Chondrocyte (in vitro differentiated cells): Measurements from ENCODE around the gene KLHL26. TPM values are rescaled to one million over a fixed set of nuclear protein-coding genes. Genes with fewer than 3 reads are reported as not detected.
A peak's percentile ranks its signal among the peaks of the same experiment; 100 is the strongest.

ENCODE experiments used
- DNase-seq: peaks from one replicate; pipeline ENCODE4 v3.0.0; 2021; ENCODE audit warnings: mixed read lengths, low spot score
- H3K27ac Mint-ChIP-seq: one replicate; pipeline ENCODE4 v1.8.0; 2021; ENCODE audit warnings: mild to moderate bottlenecking, moderate library complexity, mixed read lengths; ENCODE audit not compliant: unreplicated experiment
- H3K27me3 Mint-ChIP-seq: 2 replicates; pipeline ENCODE4 v1.8.0; 2021; ENCODE audit warnings: low read depth, mixed read lengths
- H3K36me3 Mint-ChIP-seq: 2 replicates; pipeline ENCODE4 v1.8.0; 2021; ENCODE audit warnings: low read depth, mixed read lengths
- H3K4me1 Mint-ChIP-seq: 2 replicates; pipeline ENCODE4 v1.8.0; 2021; ENCODE audit warnings: low read depth, mild to moderate bottlenecking, mixed read lengths
- H3K4me3 Mint-ChIP-seq: one replicate; pipeline ENCODE4 v1.8.0; 2021; ENCODE audit warnings: mild to moderate bottlenecking, moderate library complexity, mixed read lengths; ENCODE audit not compliant: unreplicated experiment
- H3K9me3 Mint-ChIP-seq: 2 replicates; pipeline ENCODE4 v1.8.0; 2021; ENCODE audit warnings: low read depth, mixed read lengths
- total RNA-seq: library from RNA; stranded (reverse); gene quantifications from 3 replicates; pipeline ENCODE4 v1.2.1, GENCODE V29; 2021
- TF ChIP-seq, protein P1 (sequence below): fragments of 200-600 bp; sonication (generic); IDR thresholded peaks from 2 replicates; pipeline ENCODE4 v1.5.0; 2021; ENCODE audit warnings: antibody characterized with exemption, mild to moderate bottlenecking, moderate library complexity

The KLHL26 gene
- total RNA-seq, 1 donor from 2014 or later = 9.8 TPM

- TF ChIP-seq, protein P1, sequence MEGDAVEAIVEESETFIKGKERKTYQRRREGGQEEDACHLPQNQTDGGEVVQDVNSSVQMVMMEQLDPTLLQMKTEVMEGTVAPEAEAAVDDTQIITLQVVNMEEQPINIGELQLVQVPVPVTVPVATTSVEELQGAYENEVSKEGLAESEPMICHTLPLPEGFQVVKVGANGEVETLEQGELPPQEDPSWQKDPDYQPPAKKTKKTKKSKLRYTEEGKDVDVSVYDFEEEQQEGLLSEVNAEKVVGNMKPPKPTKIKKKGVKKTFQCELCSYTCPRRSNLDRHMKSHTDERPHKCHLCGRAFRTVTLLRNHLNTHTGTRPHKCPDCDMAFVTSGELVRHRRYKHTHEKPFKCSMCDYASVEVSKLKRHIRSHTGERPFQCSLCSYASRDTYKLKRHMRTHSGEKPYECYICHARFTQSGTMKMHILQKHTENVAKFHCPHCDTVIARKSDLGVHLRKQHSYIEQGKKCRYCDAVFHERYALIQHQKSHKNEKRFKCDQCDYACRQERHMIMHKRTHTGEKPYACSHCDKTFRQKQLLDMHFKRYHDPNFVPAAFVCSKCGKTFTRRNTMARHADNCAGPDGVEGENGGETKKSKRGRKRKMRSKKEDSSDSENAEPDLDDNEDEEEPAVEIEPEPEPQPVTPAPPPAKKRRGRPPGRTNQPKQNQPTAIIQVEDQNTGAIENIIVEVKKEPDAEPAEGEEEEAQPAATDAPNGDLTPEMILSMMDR = no peak
- Mint-ChIP-seq H3K4me3 (peak overlapping the region; percentile 53), H3K27ac (no peak overlapping the region), H3K9me3 (no peaks in the 10 kb centered on the region), H3K27me3 (peaks cover 51% of the 10 kb centered on the region), H3K36me3 (peaks cover 3% of the 10 kb centered on the region), H3K4me1 (peaks cover 26% of the 10 kb centered on the region)
- DNase-seq = no peak
These were observed 29.4 kb upstream of the KLHL26 start for GRCh38 chr19:18607226-18608101.

DNA sequence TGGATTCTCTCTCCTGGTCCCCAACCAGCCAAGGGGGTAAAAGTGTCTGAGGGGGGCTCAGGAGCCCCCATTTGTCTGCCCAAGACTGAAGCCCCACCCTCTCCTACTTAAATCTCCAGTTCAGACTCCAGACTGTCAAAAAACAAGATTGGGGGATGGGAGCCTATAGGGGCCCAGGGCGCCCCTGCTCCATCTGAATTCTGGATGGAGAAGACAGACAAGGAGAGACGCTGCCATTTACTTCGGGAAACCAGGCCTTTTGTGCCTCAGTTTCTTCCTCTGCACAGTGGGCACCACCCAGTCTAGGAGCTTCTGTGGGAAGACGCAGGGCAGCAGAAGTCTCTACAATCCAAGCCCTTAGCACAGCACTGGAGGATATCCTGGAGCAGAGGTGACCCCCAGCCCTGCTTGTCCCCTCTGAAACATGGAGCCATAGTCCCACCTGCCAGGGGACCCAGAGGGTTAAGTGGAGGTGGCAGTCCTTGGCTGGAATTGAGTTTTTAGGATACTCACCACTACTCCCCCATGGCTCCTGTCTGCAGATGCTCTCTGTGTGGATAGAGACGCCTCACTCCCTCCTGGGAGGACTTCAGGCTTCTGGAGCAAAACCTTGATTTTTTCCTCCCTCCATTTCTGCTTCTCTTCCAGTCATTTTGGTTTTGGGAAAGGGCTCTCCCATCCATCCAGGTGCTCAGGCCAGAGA is 28.6 kb upstream of the KLHL26 start:
- DNase-seq = no peak
- H3K27ac Mint-ChIP-seq = no peak overlapping the region
- TF ChIP-seq, protein P1 = no peak
- peaks cover 3% of the 10 kb centered on the region for H3K36me3 Mint-ChIP-seq
- H3K4me1 Mint-ChIP-seq = peaks cover 25% of the 10 kb centered on the region
- peaks cover 48% of the 10 kb centered on the region for H3K27me3 Mint-ChIP-seq
- H3K4me3 Mint-ChIP-seq = no peak overlapping the region
- no peaks in the 10 kb centered on the region for H3K9me3 Mint-ChIP-seq

DNA sequence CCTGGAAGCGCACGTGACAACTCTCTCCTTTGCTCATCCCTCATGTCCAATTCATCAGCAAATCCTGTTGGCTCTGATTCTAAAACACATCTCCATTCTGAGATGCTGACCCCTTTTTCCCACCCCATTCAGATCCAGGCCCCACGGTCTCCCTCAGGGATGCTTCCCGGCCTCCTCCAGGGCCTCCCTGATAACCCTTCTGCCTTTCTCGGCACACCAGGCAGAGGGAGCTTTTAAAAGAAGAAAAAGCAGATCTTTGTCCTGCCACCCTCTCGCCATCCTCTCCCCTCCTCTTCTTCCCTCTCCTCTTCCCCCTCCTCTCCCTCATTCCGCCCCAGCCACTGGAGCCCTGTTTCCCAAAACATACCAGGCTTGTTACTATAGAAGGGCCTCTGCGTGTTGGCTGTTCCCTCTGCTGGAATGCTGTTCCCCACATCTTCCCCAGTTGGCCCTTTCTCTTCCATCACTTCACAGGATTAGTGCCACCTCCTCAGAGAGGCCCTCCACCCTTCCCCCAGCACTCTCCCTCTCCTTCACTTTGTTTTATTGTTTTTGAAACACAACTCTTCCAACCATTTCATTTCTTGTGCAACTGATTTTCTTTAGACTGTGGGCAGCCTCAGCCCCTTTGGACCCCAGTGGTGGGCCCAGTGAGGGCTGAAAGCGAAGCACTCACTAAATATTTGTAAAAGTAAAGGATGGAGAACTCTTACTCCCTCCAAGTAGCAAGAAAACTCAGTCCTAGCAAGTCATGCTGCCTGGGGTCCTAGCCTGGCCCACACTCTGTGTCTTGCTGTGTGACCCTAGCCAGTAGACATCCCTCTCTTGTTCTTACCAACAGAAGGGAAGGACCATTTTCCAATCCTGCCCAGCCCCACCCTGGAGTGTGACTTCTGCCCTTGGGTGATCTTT is 27.8 kb upstream of the KLHL26 start:
- Mint-ChIP-seq H3K9me3 (no peaks in the 10 kb centered on the region), H3K4me1 (peaks cover 26% of the 10 kb centered on the region), H3K27me3 (peaks cover 50% of the 10 kb centered on the region), H3K36me3 (peaks cover 3% of the 10 kb centered on the region), H3K27ac (no peak overlapping the region), H3K4me3 (no peak overlapping the region)
- TF ChIP-seq, protein P1 = no peak
- no peak for DNase-seq

DNA sequence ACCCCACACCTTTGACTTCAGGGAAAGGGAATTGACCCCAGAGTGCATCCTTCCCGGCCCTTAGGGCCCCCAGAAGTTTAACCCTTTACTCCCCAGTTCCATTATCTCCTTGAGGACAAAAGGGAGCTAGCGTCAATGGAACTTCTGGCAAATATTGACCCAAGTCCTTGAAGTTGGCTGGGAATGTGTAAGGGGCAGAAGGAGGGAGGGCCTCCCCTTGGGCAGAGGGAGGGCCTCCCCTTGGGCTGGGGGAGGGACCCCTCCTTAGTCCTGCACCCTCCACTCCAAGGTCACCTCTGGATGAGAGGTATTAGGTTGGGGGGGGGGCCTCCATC is 27.1 kb upstream of the KLHL26 start:
- no peak for DNase-seq
- no peak overlapping the region for H3K27ac Mint-ChIP-seq
- H3K9me3 Mint-ChIP-seq = no peaks in the 10 kb centered on the region
- TF ChIP-seq, protein P1 = no peak
- H3K27me3 Mint-ChIP-seq = peaks cover 56% of the 10 kb centered on the region
- no peak overlapping the region for H3K4me3 Mint-ChIP-seq
- H3K4me1 Mint-ChIP-seq = peaks cover 26% of the 10 kb centered on the region
- peaks cover 3% of the 10 kb centered on the region for H3K36me3 Mint-ChIP-seq

DNA sequence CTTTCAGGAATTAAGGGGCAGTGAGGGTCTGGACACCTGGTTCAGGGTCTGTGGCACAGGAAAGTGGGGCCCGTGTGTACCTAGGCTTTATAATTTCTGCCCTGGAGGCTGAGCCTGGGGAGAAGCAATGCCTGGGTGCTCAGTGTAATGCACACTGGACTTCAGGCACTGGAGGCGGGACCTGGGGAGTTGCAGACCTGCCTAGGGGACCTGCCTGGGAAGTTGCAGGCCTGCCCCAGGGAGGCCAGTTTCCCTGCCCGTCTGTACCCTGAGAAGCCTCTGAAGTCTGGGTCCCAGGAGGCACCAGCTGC is 26.6 kb upstream of the KLHL26 start:
- no peak overlapping the region for H3K4me3 Mint-ChIP-seq
- H3K9me3 Mint-ChIP-seq = no peaks in the 10 kb centered on the region
- H3K27ac Mint-ChIP-seq = no peak overlapping the region
- H3K27me3 Mint-ChIP-seq = peaks cover 54% of the 10 kb centered on the region
- peaks cover 26% of the 10 kb centered on the region for H3K4me1 Mint-ChIP-seq
- TF ChIP-seq, protein P1 = no peak
- peaks cover 3% of the 10 kb centered on the region for H3K36me3 Mint-ChIP-seq
- DNase-seq = no peak
